Heart left ventricle (tissue), 16 donors: ENCODE data around the gene NKX2-3. TPM values are rescaled to one million over a fixed set of nuclear protein-coding genes. Genes with fewer than 3 reads are reported as not detected.

Experiments used
- ATAC-seq, 4 donors: fragments of 200-7000 bp; cut with Tn5 transposase; one replicate each; pipeline ENCODE4 v1.9.1; 2020 to 2022; ENCODE audit warnings: moderate library complexity in 4 of 4, mild to moderate bottlenecking in 3 of 4, moderate number of reproducible peaks in 1 of 4
- DNase-seq, 5 donors: peaks; one replicate each; pipeline ENCODE4 v3.0.0-alpha.2; 2020
- H3K27ac ChIP-seq, 12 donors: fragments of 200-600 bp; sonication (generic) in 4 of 12; one replicate each; pipeline versions ENCODE4 v1.5.0 to v1.8.0; 2016 to 2022; ENCODE audit warnings: mild to moderate bottlenecking in 2 of 12
- H3K27me3 ChIP-seq, 9 donors: fragments of 200-600 bp; sonication (generic) in 2 of 9; one replicate each; pipeline versions ENCODE4 v1.5.1 to v1.8.0; 2016 to 2022; ENCODE audit warnings: mild to moderate bottlenecking in 3 of 9
- H3K36me3 ChIP-seq, 9 donors: fragments of 200-600 bp; sonication (generic) in 2 of 9; one replicate each; pipeline versions ENCODE4 v1.5.0 to v1.8.0; 2018 to 2022; ENCODE audit warnings: mild to moderate bottlenecking in 2 of 9
- H3K4me1 ChIP-seq, 12 donors: fragments of 200-600 bp; sonication (generic) in 4 of 12; one replicate each; pipeline versions ENCODE4 v1.5.0 to v1.8.0; 2016 to 2022; ENCODE audit warnings: mild to moderate bottlenecking in 3 of 12
- H3K4me3 ChIP-seq, 12 donors: fragments of 200-600 bp; sonication (generic) in 4 of 12; one replicate each; pipeline versions ENCODE4 v1.5.0 to v1.8.0; 2017 to 2022; ENCODE audit warnings: mild to moderate bottlenecking in 9 of 12, moderate library complexity in 4 of 12
- H3K9me3 ChIP-seq, 12 donors: fragments of 200-600 bp; sonication (generic) in 4 of 12; one replicate each; pipeline versions ENCODE4 v1.5.0 to v1.8.0; 2016 to 2022; ENCODE audit warnings: mild to moderate bottlenecking in 1 of 12
- CTCF ChIP-seq, 12 donors: fragments of 200-600 bp; sonication (generic) in 4 of 12; IDR thresholded peaks; one replicate each; pipeline versions ENCODE4 v1.5.0 to v1.8.0; 2018 to 2022; ENCODE audit warnings: antibody characterized with exemption in 12 of 12, mild to moderate bottlenecking in 5 of 12
- POLR2A ChIP-seq, 2 donors: fragments of 450-650 bp; IDR thresholded peaks; one replicate each; pipeline ENCODE4 v1.6.1; 2017; ENCODE audit warnings: antibody characterized with exemption in 2 of 2, mild to moderate bottlenecking in 2 of 2, moderate library complexity in 2 of 2
- WGBS, 4 donors: extraction: QIAGEN DNeasy Blood & Tissue Kit in 2 of 4; methylation state at CpG; one replicate each; pipeline versions ENCODE4 v1.1.5 to v1.1.7; 2013 to 2018; 5-methylcytosine and 5-hydroxymethylcytosine counted together
- intact Hi-C, 10 donors: fragments of 100-400 bp; cut with DNase I; formaldehyde crosslinking; loops; one replicate each; pipeline versions ENCODE4 v1.11.1 to v1.14.2; 2022
- polyA plus RNA-seq, 2 donors: library from polyadenylated mRNA; stranded (reverse); fragments of 200-250 nt; gene quantifications; one replicate each; pipeline ENCODE4 v1.2.3, GENCODE V29; 2013
- total RNA-seq, 9 donors: library from RNA; depleted of rRNA in 2 of 9; stranded (reverse); fragments of >200 nt in 2 of 9; fragmentation: NEBNext Ultra II Directional in 3 of 9; extraction: Animal tissue kit (Norgen Biotek cat#: 25700) in 3 of 9; gene quantifications; one replicate each; pipeline versions ENCODE4 v1.1.0 to v1.2.4, GENCODE V29; 2016 to 2023
- donor health status: ischemic (EF 13 %, LVEDD 7.1; RV severe dilation, severe dysfunction).
- donor health status: healthy with polysubstance abuse.
- donor health status: DM: no; HTN: yes; CAD: no.
- donor health status: DM: no; HTN: no; CAD: no.
- donor health status: ischemic (EF 25% LVEDD 6.9; RV normal size, moderate dysfunction).
- donor health status: ischemic (EF 25% LVEDD 5.7; RV mildly dilated, moderate dysfunction).
- donor health status: healthy.
- donor health status: DM: yes; HTN: yes; CAD: no.
- donor health status: ischemic (EF 35%, LVEDD 5.7; RV mildly dilated, moderate dysfunction).
- donor health status: nonischemic (EF 11% LVEDD 7.7; RV severe dilation, severe dysfunction).
- donor health status: DM: yes; HTN: yes; CAD: no.
- donor health status: PGD.
- donor health status: ischemic (EF 29% LVEDD 5.4; RV normal size, mild dysfunction).
- donor health status: nonischemic (EF 23%, LVEDD 6.1; RV moderate dilation, normal function).

The NKX2-3 gene
- total and polyA plus RNA-seq, 11 donors = not detected

GRCh38 chr10:99513061-99513460, 19.7 kb upstream of the NKX2-3 start:
- H3K27me3 ChIP-seq = peaks cover 0 to 64% (median 19%) of the 10 kb centered on the region in 9 donors
- DNase-seq (no peak), ATAC-seq (no peak)
- no peaks in the 10 kb centered on the region for H3K36me3 ChIP-seq
- H3K4me1 ChIP-seq = no peaks in the 10 kb centered on the region
- H3K4me3 ChIP-seq = no peak overlapping the region
- intact Hi-C loops = no loop called here
- no peak overlapping the region for H3K27ac ChIP-seq
- TF ChIP-seq POLR2A (IDR thresholded peaks at IDR 0.05) (no peak), CTCF (IDR thresholded peaks at IDR 0.05) (no peak)
- H3K9me3 ChIP-seq = peaks cover 0 to 6% (median 0%) of the 10 kb centered on the region in 12 donors

- Histone ChIP-seq H3K36me3 (no peaks in the 10 kb centered on the region), H3K27me3 (peaks cover 48 to 94% (median 66%) of the 10 kb centered on the region in 9 donors), H3K27ac (peak overlapping the region in 1 of 12 donors; percentile 93), H3K4me3 (no peak overlapping the region), H3K4me1 (peaks cover 0 to 26% (median 0%) of the 10 kb centered on the region in 12 donors), H3K9me3 (no peaks in the 10 kb centered on the region)
- TF ChIP-seq POLR2A (IDR thresholded peaks at IDR 0.05) (no peak), CTCF (IDR thresholded peaks at IDR 0.05) (no peak)
- ATAC-seq (no peak), DNase-seq (no peak)
- WGBS, 4 donors = 13 to 17% (median 14%) methylated on average over 7 of the region's 7 CpGs
- intact Hi-C loops = no loop called here
These were observed 13.1 kb upstream of the NKX2-3 start for GRCh38 chr10:99519690-99520039.

- Histone ChIP-seq H3K9me3 (no peaks in the 10 kb centered on the region), H3K36me3 (no peaks in the 10 kb centered on the region), H3K27ac (peak overlapping the region in 1 of 12 donors; percentile 93), H3K27me3 (peaks cover 51 to 95% (median 72%) of the 10 kb centered on the region in 9 donors), H3K4me3 (no peak overlapping the region), H3K4me1 (peaks cover 0 to 26% (median 0%) of the 10 kb centered on the region in 12 donors)
- 2 to 7% (median 3%) methylated on average over 33 to 48 of the region's 48 CpGs for WGBS, 4 donors
- no peak for TF ChIP-seq POLR2A (IDR thresholded peaks at IDR 0.05)
- TF ChIP-seq CTCF (IDR thresholded peaks at IDR 0.05) = no peak
- intact Hi-C loops = no loop called here
- DNase-seq (no peak), ATAC-seq (no peak)
These were observed 12.5 kb upstream of the NKX2-3 start for GRCh38 chr10:99520040-99520846.

- no peak overlapping the region for H3K4me3 ChIP-seq
- intact Hi-C loops = no loop called here
- no peak for ATAC-seq
These were observed 11.6 kb upstream of the NKX2-3 start for GRCh38 chr10:99520847-99521764.

More at GRCh38 chr10:99520847-99521764, 11.6 kb upstream of the NKX2-3 start:
- TF ChIP-seq CTCF (IDR thresholded peaks at IDR 0.05) (no peak), POLR2A (IDR thresholded peaks at IDR 0.05) (no peak)
- 12 to 25% (median 20%) methylated on average over 14 to 46 of the region's 46 CpGs for WGBS, 4 donors
- no peak for DNase-seq
- peaks cover 0 to 26% (median 0%) of the 10 kb centered on the region in 12 donors for H3K4me1 ChIP-seq
- no peaks in the 10 kb centered on the region for H3K36me3 ChIP-seq
- H3K27ac ChIP-seq = peak overlapping the region in 1 of 12 donors; percentile 93
- no peaks in the 10 kb centered on the region for H3K9me3 ChIP-seq
- peaks cover 54 to 95% (median 81%) of the 10 kb centered on the region in 9 donors for H3K27me3 ChIP-seq
